WTC11 (cell line): ENCODE measurements around the gene HCFC2.

Experiments
- CTCF ChIP-seq: fragments of 200-600 bp; IDR thresholded peaks from 2 replicates; pipeline ENCODE4 v1.8.0; 2022; ENCODE audit warnings: antibody characterized with exemption
- NFYB ChIP-seq: sonication (generic); formaldehyde crosslinking; conservative IDR thresholded peaks from 2 replicates; pipeline ENCODE4 v1.8.0; 2022; ENCODE audit warnings: low read depth, missing genetic modification reagents

DNA sequence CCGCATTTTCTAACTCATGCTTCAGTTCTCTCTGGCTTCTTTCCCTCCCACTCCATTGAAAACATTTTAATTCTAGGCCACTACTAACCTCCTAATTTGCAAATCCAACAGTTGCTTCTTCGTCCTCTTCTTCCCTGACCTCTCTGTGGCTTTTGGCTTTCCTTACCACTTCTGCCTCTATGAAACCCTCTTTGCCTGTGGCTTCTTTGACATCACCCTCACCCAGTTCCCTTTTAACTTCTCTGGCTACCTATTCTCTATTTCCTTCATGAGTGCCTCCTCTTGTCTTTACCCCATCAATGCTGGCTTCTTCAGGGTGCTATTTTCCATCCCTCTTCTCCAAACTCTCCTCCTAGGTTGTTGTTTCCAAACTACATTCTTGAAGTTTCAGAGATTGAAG, 4.4 kb upstream of the HCFC2 start:
- no peak for TF ChIP-seq NFYB
- no peak for TF ChIP-seq CTCF
